HL-60/S4 treated with retinoic acid at 250 ng/mL for 4 days and 3 days (cell line): ENCODE measurements around the gene THSD7B.
"Not testable (repeated sequence)": the region's sequence is repeated elsewhere in the genome, so short reads cannot be mapped to it uniquely, and the experiment has no call there.

ENCODE experiments used
- in situ Hi-C: fragments of 300-500 bp; cut with MboI; formaldehyde crosslinking; loops from 2 replicates; pipeline ENCODE4 v1.7.0; 2022; ENCODE audit warnings: low sequenced_read_pairs

The THSD7B gene

DNA sequence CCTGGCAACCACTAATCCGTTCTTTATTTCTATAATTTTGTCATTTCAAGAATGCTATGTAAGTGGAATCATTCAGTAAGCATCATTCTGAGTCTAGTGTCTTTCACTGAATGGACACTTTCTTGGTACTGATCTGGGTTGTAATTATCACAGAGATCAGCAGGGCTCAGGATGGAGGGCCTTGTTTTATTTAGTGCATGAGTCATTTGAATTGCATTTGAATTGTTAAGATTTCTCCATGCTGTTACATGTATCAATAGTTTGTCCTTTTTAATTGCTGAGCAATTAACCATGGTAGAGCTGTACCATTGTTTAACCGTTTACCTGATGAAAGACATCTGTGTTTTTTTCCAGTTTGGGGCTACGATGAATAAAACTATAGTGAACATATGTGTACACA lies 256.4 kb downstream of the THSD7B start:
- in situ Hi-C loops: no loop called here

DNA sequence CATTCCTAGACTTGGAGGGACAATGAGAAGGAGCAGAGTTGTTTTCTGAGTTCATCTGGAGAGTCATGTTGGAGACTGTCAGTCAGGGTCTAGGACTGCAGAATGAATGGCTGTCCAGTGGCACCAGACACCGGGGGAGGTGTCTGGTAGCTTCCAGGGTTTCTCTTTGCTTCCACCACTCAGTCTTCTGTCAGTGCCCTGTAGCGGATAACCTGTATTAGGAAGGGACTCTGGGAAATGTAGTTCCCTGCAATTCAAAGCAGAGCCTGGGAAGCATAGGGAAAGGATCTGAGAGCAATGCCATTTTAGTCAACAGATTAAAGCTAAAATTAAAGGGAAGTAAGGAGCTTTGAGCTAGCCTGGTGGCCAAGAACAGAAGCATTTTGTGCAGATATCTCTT lies 257.9 kb downstream of the THSD7B start:
- in situ Hi-C loops: no loop called here

DNA sequence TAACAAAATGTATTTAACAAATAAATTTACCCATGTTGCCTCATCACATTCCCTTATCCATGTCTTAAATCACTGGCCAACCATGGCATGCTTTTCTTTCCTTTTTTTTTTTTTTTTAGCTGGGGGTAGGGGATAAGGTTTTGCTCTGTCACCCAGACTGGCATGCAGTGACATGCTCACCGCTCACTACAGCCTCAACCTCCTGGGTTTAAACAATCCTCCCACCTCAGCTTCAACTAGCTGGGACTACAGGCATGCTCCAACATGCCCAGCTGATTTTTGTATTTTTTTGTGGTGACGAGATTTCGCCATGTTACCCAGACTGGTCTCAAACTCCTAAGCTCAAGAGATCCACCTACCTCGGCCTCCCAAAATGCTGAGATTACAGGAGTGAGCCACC lies 266.4 kb downstream of the THSD7B start:
- in situ Hi-C loops: no loop called here

DNA sequence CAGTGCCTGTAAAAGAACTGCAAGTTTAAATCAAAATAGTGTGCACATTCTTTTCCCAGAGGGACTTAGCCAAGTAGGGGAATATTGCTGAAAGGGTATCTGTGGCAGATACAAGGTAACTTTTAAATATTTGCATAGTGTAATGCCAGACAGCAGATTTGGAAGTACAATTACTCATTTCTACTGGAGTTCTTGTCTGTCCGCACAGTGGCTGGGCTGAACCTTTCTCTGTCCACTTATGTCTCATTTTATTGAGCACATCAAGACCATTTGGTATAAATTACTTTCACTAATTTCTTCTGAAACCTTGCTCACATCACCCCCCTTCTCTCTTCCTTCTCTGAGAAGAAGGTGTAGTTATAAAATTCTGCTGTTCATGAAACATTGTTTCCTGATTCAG lies 271.3 kb downstream of the THSD7B start:
- in situ Hi-C loops: no loop called here

DNA sequence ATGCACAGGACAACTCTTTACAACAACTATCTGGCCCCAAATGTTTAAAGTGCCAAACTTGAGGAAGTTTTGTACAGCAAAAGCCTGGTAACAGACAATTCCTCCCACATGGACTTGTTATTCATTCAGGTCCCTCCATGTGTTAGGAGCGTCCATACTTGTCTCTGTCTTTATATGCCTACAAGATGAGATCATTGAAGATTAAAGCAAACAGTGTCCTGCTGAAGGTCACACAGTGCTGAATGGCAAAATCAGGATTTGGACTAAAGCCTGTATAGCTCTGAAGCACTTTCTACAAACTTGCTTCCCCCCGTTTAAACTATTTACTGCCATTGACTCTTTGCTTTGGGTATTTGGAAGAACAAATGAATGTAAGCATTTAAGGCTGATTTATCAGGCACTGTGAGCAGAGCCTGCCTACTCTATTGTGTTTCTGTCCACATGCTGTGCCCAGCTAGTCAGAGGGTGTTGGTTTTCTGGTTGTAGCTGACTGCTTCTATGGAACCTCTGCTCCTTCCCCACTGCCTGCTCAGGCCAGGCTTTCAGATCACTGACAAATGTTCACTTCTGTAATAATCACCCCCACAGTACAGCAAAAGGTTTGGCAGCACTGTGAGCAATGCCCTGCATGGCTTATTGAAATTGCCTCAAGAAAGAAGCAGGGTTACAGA lies 274.3 kb downstream of the THSD7B start:
- in situ Hi-C loops: no loop called here

DNA sequence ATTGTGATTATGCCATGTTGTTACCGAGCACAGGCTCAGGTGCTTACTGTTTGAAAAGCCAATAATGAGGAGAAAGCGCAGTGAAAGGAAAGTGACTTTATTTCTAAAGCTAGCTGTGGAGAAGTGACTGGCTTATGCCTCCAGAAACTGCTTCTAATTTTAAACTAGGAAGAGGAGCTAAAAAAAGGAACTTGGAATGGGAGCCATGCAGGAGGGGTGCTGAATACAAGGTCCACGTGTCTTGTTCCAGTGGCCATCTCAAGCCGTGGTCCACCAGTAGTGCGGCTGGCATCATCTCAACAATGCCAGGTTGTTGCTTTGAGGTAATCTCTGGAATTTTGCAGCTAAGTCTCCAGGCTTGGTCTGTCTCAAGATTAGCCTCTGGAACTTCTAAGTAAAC lies 282.0 kb downstream of the THSD7B start:
- in situ Hi-C loops: no loop called here

DNA sequence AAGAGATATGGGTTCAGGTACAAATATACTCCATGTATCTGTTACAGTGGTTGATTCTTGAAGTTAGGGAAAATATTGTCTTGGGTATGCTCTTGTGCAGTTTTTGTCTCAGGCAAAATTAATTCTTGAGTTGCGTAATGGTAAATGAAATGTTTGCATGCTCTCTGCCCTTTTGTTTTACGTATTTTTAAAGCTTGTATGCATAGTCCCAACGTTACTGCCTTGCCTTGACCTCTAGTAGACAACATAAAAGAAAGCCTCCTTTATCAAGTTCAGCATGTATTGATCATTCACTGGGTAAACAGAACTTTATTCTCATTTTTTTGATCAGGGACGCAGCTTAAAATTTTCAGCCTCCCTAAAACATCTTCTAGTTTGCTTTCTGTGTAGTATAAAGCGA lies 283.1 kb downstream of the THSD7B start:
- in situ Hi-C loops: no loop called here

DNA sequence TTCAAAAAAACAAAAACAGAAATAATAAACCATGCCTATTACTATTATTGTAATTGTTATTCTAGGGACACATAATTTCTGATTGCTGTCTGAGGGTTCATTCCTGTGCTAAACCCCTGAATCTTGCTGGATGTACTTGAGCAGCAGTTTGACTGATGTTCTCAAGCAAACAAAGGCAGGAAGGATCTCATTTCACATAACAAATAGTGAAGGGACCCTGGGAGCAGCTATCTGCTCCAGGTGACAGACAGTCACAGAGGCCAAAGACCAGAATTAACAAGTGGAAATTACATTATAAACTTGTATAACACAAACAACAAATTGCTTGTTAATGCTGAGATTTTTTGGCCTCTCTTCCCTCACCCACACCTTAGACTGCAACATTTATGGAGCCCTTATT lies 284.2 kb downstream of the THSD7B start:
- in situ Hi-C loops: no loop called here

DNA sequence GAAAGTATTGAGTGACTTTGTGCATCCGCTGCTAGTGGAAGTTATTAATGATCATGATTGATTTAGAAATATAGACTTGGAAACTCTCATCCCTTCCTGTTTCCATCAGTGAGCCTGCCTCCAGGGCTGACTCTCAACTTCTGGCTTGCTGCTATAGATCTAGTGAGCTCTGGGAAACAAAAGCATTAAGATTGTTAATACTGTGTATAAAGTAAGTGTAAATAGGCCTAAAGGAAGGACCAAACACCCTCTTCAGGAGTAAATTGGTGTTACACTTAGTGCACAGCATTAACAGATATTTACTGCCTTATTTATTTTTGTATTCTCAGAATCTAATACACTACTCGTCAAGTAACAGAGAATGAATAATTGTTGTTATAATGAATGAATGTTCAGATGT lies 285.6 kb downstream of the THSD7B start:
- in situ Hi-C loops: no loop called here

DNA sequence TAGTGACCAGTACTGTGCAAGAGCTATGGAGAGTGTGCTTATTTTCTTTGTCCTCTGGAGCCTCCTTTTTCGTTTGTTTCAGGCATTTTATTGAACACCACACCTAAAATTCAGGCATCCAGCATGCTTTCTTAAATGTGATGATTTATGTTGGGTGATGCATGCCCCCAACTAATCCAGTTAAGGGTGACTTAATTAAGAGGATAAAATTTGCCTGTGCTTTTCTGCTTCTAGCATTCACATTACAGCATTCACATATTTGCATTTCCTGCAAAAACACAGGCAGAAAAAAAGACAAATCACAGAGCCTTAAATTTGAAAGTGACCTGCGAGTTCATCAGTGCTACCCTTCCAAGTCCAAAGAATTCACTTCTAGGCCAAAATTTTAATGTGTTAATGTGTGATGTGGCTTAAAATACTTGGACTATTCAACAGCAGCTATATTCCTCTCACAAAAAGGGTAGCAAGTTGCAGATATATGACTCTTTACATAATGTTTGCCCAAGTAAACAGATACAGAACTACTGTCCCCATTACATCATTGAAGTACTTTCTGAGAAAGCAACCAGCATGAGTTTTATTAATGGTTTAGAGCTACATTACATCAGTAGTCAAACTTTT lies 286.5 kb downstream of the THSD7B start:
- in situ Hi-C loops: no loop called here

DNA sequence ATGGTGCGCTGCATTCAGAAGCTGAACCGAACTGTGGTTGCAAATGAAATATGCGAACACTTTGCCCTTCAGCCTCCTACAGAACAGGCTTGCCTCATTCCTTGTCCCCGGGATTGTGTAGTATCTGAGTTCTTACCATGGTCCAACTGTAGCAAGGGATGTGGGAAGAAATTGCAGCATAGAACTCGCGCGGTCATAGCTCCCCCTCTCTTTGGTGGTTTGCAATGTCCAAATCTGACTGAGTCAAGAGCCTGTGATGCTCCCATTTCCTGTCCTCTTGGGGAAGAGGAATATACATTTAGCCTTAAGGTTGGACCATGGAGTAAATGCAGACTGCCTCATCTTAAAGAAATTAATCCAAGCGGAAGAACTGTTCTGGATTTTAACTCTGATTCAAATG lies 291.4 kb downstream of the THSD7B start:
- in situ Hi-C loops: no loop called here

DNA sequence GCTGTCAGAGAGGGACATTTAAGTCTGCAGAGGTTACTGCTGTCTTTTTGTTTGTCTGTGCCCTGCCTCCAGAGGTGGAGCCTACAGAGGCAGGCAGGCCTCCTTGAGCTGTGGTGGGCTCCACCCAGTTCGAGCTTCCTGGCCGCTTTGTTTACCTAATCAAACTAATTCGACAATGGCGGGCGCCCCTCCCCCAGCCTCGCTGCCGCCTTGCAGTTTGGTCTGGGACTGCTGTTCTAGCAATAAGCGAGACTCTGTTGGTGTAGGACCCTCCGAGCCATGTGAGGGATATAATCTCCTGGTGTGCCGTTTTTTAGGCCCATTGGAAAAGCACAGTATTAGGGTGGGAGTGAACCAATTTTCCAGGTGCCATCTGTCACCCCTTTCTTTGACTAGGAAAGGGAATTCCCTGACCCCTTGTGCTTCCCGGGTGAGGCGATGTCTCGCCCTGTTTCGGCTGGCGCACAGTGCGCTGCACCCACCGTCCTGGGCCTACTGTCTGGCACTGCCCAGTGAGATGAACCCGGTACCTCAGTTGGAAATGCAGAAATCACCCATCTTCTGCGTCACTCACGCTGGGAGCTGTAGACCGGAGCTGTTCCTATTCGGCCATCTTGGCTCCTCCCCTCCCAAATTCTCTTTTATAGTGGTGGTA lies 310.9 kb downstream of the THSD7B start:
- in situ Hi-C loops: not testable (repeated sequence)

DNA sequence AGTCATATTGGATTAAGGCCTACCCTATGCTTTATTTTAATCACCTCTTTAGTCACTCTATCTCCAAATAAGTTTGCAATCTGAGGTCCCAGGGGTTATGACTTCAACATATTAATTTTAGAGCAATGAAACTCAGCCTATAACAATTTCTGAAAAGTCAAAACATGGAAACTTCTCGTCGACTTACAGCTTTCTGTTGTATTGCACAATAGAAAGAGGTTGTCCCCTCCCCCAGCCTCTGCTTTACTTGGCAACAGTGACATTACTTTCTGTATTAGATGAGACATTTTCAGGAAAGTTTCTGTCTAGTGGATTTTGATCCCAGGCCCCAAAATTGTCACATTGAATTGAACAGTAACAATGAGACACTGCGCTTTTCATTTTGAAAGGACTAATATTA lies 326.4 kb downstream of the THSD7B start:
- in situ Hi-C loops: no loop called here

DNA sequence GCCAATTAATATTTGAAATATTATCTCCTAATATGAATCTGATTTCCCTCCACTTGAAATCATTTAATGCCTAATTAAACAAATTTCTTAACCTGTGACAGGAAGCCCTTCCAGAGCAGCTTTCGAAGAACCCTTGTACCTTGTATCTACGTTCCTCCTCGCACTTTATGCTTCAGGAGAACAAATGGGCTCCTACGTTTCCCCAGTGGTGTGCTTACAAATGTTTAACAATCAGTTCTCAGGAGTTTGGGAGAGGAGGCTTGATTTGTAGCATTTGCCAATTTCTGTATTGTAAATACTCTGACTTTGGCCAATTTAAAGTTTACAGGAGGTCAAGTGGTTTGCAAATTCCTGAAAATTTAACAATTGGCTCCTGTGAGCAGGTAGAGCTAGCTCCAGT lies 327.8 kb downstream of the THSD7B start:
- in situ Hi-C loops: no loop called here

DNA sequence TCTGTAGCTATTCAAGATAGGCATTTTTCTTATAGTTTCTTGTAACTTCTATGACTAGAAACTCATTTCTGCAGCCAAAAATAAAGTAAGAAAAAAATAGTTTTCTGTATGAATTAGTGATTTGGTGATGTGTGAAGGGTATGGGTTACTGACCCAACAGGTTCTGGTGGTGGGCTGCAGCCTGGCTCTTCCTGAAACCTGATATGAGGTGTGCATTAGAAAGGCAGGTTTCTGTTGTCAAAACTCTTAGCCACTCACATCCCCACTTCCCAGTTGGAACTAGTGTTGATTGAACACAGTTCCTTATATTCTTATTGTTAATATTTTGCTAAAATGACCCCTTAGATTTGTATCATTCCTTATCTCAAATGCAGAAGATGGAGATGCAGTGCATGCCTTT lies 330.8 kb downstream of the THSD7B start:
- in situ Hi-C loops: no loop called here

DNA sequence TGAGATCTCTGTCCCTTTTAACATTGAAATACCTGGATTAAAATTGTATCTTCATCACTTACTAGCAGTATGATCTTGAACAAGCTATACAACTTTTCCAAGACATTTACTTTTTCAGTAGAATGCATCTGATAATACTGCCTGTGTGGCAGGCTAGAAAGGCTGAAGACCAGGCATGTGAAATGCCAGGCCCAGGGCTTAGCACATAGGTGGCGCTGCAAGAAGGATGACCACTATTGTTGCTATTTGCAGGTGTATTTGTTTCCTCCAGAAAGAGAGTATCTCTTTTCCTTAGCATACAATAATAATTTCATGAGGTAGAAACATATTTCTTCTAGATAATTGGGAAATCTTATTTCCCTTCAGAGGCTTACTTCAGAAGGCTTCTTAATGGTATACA lies 331.3 kb downstream of the THSD7B start:
- in situ Hi-C loops: no loop called here

DNA sequence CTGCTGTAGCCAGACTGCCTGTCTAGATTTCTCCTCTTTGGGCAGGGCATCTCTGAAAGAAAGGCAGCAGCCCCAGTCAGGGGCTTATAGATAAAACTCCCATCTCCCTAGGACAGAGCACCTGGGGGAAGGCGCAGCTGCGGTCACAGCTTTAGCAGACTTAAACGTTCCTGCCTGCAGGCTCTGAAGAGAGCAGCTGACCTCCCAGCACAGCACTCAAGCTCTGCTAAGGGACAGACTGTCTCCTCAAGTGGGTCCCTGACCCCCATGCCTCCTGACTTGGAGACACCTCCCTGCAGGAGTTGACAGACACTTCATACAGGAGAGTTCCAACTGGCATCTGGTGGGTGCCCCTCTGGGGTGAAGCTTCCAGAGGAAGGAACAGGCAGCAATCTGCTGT lies 336.5 kb downstream of the THSD7B start:
- in situ Hi-C loops: not testable (repeated sequence)

DNA sequence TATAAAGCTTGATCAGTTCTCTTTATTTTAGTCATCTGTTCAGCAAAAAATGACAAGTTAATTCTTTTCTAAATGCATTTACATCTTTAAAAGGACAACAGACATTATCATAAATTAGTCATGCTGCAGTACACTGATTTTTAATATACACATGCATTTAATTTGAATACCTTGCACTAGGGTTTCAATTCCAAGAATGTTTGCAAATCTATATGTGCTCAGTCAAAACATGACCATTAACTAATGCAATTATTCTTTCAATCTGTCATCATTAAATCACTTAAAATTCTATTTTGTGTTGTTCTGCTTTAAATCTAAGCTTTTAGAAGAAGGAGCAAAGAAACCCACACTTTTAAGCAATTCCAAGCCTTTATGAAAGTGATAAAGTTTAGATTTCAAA lies 342.6 kb downstream of the THSD7B start:
- in situ Hi-C loops: no loop called here

DNA sequence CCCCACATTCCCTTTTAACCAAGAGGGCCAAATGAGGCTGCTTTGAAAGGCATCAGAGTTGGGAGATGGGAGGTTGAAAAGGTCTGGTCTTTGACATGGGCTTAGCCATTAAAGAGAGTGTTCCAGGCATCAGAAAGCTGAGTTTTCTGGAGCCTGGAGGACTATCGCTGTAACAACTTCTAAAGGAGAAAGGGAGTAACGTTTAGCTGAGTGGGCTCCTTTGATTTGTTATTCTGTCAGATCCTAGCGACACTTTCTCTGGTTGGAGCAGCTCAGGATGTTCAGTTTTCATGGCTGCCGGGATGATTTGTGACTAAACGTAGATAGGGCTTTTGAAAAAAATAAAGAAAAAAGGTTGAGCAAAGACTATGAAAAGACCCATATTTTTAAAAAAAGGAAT lies 346.6 kb downstream of the THSD7B start:
- in situ Hi-C loops: no loop called here

DNA sequence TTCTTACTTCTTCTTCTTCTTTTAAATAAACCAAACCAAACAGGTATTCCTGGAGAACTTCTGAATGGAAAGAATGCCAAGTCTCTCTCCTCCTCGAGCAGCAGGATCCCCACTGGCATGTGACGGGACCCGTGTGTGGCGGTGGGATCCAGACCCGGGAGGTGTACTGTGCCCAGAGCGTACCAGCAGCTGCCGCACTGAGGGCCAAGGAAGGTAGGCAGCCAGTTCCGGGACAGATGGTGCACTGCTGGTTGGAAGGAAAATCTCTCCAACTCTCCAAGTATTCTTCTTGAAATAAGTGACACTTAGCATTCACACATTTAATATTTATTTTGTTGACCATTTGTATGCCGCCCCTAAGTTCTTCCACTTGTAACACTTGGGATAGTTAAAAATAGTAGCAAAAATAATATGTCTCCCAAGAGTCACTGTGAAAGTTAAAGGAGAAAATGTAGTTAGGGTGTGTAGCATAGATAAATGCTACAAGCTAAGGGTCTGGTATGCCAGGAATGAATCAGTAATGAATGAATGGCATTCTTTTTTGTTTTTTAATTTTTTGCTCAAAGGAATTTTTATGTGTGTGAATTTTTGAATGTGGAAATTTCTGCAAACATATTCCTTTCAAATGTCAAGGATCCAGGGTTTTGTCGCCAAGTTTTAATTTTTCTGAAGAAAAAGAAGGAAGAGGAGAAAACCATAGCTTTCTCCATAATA lies 349.9 kb downstream of the THSD7B start:
- in situ Hi-C loops: no loop called here

DNA sequence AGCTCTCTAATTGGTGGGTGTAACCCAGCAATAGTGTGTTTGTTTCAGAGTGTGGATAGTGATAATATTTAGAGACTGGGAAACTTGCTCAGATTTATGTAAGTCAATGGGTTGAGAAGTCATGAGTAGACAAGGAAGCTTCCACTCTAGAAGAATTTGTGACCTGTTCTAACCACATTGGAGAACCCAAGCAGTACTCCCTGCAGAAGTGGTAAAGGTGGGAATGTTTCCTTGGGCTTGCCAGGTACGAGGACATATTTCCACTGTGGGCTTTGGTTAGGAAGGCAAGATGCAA lies 350.4 kb downstream of the THSD7B start:
- in situ Hi-C loops: no loop called here

DNA sequence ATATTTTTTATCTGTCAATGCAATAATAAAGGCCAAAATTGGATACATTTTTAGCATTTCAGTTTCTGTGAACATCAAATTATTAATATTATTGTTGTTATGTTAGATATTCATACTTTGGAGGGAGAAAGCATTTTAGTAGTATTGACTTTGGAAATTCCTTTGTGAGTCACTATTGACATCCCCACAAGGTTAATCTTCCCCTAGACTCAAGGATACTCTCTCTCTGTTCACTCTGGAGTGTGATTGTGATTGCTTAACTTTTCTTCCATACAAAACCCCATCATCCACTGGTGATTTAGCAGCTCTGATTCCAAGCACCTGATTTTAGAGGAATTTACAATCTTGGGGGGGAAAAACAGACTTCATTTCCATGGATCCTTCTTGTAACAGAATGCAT lies 352.0 kb downstream of the THSD7B start:
- in situ Hi-C loops: no loop called here
